Measurements from ENCODE around the gene TXNDC15. TPM values are rescaled to one million over a fixed set of nuclear protein-coding genes. Genes with fewer than 3 reads are reported as not detected.
A peak's percentile ranks its signal among the peaks of the same experiment; 100 is the strongest.

The TXNDC15 gene
- total RNA-seq, 3 donors from 2014 or later (not counting 1 experiment from before 2014, with no cell fraction given) = 36.6 to 48.3 (median 47.8) TPM

GRCh38 chr5:134913254-134913653 lies 39.1 kb downstream of the TXNDC15 start:
- Mint-ChIP-seq H3K27ac (no peak overlapping the region), H3K4me1 (peaks cover 5 to 11% of the 10 kb centered on the region in 2 donors), H3K27me3 (ENCODE audit: low read depth in 2 of 2) (no peaks in the 10 kb centered on the region), H3K36me3 (no peaks in the 10 kb centered on the region), H3K9me3 (no peaks in the 10 kb centered on the region), H3K4me3 (no peak overlapping the region)
- intact Hi-C loops (cut with micrococcal nuclease) = no loop called here
- H3K36me3 ChIP-seq (ENCODE audit: control insufficient read depth, insufficient read depth, low read length) = peaks cover 25% of the 10 kb centered on the region
- WGBS (ENCODE audit: insufficient coverage) = 95% methylated on average over 3 of the region's 3 CpGs
- no peaks in the 10 kb centered on the region for H3K27me3 ChIP-seq (ENCODE audit: control insufficient read depth, insufficient read depth, low read length)
- DNase-seq (no peak), ATAC-seq (no peak)
- TF ChIP-seq CTCF (IDR thresholded peaks at IDR 0.05) = no peak
- no peak overlapping the region for H3K4me3 ChIP-seq (ENCODE audit: low read length)
- H3K9me3 ChIP-seq (ENCODE audit: control insufficient read depth, insufficient read depth, low read length) = no peaks in the 10 kb centered on the region
- no peak overlapping the region for H3K27ac ChIP-seq (ENCODE audit: low read length)
- no peaks in the 10 kb centered on the region for H3K4me1 ChIP-seq (ENCODE audit: control insufficient read depth, insufficient read depth, low read length)

- no peaks in the 10 kb centered on the region for H3K36me3 Mint-ChIP-seq
- Histone ChIP-seq H3K27ac (ENCODE audit: low read length) (no peak overlapping the region), H3K27me3 (ENCODE audit: control insufficient read depth, insufficient read depth, low read length) (no peaks in the 10 kb centered on the region), H3K4me1 (ENCODE audit: control insufficient read depth, insufficient read depth, low read length) (no peaks in the 10 kb centered on the region), H3K9me3 (ENCODE audit: control insufficient read depth, insufficient read depth, low read length) (no peaks in the 10 kb centered on the region), H3K4me3 (ENCODE audit: low read length) (no peak overlapping the region), H3K36me3 (ENCODE audit: control insufficient read depth, insufficient read depth, low read length) (peaks cover 25% of the 10 kb centered on the region)
- no peak overlapping the region for H3K4me3 Mint-ChIP-seq
- TF ChIP-seq CTCF (IDR thresholded peaks at IDR 0.05) = no peak
- peaks cover 5 to 11% of the 10 kb centered on the region in 2 donors for H3K4me1 Mint-ChIP-seq
- ATAC-seq (no peak), DNase-seq (no peak)
- H3K9me3 Mint-ChIP-seq = no peaks in the 10 kb centered on the region
- no peaks in the 10 kb centered on the region for H3K27me3 Mint-ChIP-seq (ENCODE audit: low read depth in 2 of 2)
- H3K27ac Mint-ChIP-seq = no peak overlapping the region
- WGBS (ENCODE audit: insufficient coverage) = 100% methylated on average over 1 of the region's 1 CpG
- intact Hi-C loops (cut with micrococcal nuclease) = no loop called here
Observed at GRCh38 chr5:134913795-134914194, 39.6 kb downstream of the TXNDC15 start.

GRCh38 chr5:134917070-134917815 lies 43.1 kb downstream of the TXNDC15 start:
- intact Hi-C loops (cut with micrococcal nuclease) = no loop called here
- DNase-seq = peak in 1 of 2 donors; percentile 19

More at GRCh38 chr5:134917070-134917815, 43.1 kb downstream of the TXNDC15 start:
- H3K36me3 ChIP-seq (ENCODE audit: control insufficient read depth, insufficient read depth, low read length) = peaks cover 23% of the 10 kb centered on the region
- ATAC-seq = no peak
- H3K9me3 Mint-ChIP-seq = no peaks in the 10 kb centered on the region
- no peaks in the 10 kb centered on the region for H3K27me3 ChIP-seq (ENCODE audit: control insufficient read depth, insufficient read depth, low read length)
- WGBS (ENCODE audit: insufficient coverage) = 93% methylated on average over 10 of the region's 10 CpGs
- H3K4me3 ChIP-seq (ENCODE audit: low read length) = no peak overlapping the region
- H3K4me3 Mint-ChIP-seq = no peak overlapping the region
- peaks cover 5 to 11% of the 10 kb centered on the region in 2 donors for H3K4me1 Mint-ChIP-seq
- H3K4me1 ChIP-seq (ENCODE audit: control insufficient read depth, insufficient read depth, low read length) = no peaks in the 10 kb centered on the region
- no peak overlapping the region for H3K27ac ChIP-seq (ENCODE audit: low read length)
- no peak for TF ChIP-seq CTCF (IDR thresholded peaks at IDR 0.05)
- H3K9me3 ChIP-seq (ENCODE audit: control insufficient read depth, insufficient read depth, low read length) = no peaks in the 10 kb centered on the region
- H3K27me3 Mint-ChIP-seq (ENCODE audit: low read depth in 2 of 2) = no peaks in the 10 kb centered on the region
- no peaks in the 10 kb centered on the region for H3K36me3 Mint-ChIP-seq
- peak overlapping the region in 1 of 2 donors; percentile 45 for H3K27ac Mint-ChIP-seq
